ENCODE measurements around the gene PPRC1. TPM values are rescaled to one million over a fixed set of nuclear protein-coding genes. Genes with fewer than 3 reads are reported as not detected.
A peak's percentile ranks its signal among the peaks of the same experiment; 100 is the strongest.

The PPRC1 gene, protein sequence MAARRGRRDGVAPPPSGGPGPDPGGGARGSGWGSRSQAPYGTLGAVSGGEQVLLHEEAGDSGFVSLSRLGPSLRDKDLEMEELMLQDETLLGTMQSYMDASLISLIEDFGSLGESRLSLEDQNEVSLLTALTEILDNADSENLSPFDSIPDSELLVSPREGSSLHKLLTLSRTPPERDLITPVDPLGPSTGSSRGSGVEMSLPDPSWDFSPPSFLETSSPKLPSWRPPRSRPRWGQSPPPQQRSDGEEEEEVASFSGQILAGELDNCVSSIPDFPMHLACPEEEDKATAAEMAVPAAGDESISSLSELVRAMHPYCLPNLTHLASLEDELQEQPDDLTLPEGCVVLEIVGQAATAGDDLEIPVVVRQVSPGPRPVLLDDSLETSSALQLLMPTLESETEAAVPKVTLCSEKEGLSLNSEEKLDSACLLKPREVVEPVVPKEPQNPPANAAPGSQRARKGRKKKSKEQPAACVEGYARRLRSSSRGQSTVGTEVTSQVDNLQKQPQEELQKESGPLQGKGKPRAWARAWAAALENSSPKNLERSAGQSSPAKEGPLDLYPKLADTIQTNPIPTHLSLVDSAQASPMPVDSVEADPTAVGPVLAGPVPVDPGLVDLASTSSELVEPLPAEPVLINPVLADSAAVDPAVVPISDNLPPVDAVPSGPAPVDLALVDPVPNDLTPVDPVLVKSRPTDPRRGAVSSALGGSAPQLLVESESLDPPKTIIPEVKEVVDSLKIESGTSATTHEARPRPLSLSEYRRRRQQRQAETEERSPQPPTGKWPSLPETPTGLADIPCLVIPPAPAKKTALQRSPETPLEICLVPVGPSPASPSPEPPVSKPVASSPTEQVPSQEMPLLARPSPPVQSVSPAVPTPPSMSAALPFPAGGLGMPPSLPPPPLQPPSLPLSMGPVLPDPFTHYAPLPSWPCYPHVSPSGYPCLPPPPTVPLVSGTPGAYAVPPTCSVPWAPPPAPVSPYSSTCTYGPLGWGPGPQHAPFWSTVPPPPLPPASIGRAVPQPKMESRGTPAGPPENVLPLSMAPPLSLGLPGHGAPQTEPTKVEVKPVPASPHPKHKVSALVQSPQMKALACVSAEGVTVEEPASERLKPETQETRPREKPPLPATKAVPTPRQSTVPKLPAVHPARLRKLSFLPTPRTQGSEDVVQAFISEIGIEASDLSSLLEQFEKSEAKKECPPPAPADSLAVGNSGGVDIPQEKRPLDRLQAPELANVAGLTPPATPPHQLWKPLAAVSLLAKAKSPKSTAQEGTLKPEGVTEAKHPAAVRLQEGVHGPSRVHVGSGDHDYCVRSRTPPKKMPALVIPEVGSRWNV (N-terminal part only)
- 21.6 and 31.5 TPM in 2 replicates for total RNA-seq

DNA sequence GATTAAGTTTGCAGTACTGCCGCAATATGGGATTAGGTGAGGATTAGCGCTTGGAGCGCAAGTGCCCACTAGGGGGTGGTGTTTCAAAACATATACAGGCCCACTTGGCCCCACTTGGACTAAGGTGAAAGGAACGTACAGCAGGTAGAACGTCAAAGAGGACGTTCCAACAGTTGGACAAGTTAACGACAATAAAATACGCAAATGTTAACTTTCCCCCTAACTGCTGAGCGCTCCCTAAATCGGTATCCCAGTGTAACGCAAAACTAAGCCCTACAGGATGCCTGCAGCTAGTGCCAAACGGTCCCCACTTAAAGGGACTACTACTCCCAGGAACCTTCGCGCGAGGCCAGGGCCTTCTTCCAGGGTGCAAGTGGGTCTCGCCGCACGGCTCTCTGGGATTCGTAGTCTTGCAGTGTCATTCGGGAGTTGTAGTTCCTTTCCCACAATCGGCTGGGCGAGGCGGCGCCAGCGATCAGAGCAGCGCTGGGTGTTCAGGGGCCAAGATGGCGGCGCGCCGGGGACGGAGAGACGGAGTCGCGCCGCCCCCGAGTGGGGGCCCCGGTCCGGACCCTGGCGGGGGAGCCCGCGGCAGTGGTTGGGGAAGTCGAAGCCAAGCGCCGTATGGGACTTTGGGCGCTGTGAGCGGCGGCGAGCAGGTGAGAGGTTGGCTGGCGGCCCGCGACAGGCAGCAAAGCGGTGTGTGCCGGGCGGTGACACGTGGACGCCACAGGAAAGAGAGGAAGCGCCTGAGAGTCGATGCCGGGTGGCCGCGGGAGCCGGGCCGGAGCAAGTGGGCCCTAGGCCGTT lies at the start of gene PPRC1:
TSS of gene PPRC1 (plus strand) at position 478 of the 810 bp plus-strand sequence. CDS start at position 507, 29 bp downstream.
- DNase-seq (ENCODE audit: extremely low read depth, low read depth, low spot score) = peak; percentile 96

DNA sequence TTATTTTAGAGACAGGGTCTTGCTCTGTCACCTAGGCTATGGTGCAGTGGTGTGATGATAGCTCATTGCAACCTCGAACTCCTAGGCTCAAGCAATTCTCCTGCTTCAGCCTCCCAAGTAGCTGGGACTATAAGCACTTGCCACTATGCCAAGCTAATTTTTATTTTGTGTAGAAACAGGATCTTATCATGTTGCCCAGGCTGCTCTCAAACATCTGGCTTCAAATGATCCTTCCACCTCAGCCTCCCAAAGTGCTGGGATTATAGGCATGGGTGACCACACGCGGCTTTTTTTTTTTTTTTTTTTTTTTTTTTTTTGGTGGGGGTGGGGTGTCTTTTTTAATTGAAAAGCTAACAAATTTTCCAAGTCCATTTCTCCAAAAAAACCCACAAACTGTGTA lies 49.3 kb upstream of the PPRC1 start:
- DNase-seq (ENCODE audit: extremely low read depth, low read depth, low spot score) = no peak

DNA sequence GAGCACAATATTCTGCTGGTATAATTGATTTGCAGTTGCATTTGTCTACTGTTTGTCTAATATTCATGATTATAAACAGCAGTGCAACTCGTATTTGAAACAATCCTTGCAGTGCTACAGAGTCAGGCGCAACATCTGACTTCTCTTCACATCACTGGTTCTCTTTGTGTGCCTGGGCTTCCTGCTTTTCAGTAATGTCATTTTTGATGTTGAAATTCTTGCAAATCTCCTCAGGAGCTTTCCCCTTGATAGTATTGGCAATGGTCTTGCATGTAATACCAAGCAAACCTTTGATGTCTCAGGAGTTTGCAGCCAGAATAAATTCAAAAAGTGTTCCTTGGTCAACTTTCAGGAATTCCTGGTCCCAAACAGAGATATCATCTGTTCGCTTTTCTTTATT lies 47.5 kb upstream of the PPRC1 start:
- no peak for DNase-seq (ENCODE audit: extremely low read depth, low read depth, low spot score)

DNA sequence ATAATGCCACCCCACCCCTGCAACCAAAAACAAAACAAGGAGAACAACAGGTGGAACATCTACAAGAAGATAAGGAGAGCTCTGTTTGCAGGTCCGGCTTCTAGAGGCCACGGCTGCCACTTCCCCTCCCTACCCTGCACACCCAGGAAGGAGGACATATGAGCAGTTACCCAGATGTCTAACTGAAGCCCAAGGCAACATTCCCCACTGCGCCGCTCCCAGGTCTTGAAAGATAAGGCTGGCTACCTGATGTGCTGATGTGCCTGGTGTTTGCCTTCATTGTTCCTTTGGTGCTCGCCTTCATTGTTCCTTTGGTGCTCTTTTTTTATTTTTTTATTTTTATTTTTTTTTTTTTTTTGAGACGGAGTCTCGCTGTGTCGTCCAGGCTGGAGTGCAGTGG lies 46.6 kb upstream of the PPRC1 start:
- no peak for DNase-seq (ENCODE audit: extremely low read depth, low read depth, low spot score)

DNA sequence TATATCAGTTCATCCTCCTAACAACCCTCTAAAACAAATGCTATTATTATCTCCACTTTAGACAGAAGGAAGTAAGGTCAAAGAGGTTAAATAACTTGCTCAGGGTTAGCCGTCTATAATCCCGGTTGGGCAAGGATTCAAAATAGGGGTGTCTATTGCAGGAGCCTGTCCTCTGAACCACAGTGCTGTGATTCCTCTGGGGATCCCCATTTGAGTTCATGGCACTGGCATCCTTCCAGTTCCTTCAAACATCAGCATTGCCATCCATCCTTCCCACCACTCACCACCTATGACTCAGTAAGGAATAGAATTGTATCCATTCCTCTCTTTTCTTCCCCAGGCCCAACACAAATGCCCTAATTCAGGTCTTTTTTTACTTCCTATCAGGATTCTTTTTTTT lies 42.1 kb upstream of the PPRC1 start:
- no peak for DNase-seq (ENCODE audit: extremely low read depth, low read depth, low spot score)

DNA sequence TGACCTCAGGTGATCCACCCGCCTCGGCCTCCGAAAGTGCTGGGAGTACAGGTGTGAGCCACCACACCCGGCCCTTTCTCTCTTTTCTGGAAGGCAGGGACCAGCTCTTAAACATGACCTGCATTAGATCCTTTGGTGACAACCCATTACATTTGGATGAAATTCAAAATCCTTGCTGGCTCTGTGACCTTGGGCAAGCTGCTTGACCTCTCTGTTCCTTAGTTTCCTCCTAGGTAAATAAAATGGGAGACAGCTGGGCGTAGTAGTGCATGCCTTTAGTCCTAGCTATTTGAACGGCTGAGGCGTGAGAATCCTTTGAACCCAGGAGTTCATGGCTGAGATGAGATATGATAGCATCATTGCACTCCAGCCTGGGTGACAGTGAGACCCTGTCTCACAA lies 36.4 kb upstream of the PPRC1 start:
- DNase-seq (ENCODE audit: extremely low read depth, low read depth, low spot score) = no peak

DNA sequence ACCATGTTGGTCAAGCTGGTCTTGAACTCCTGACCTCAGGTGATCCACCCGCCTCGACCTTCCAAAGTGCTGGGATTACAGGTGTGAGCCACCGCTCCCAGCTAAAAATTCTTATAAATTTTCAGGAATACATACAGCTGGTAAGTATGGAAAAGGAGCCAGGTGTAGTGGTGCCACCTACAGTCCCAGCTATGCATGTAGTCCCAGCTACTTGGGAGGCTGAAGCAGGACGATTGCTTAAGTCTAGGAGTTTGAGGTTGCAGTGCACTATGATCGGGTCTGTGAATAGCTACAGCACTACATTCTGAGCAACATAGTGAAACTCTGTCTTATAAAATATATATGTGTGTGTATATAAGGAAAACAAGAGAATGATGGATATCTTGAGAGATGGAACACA lies 31.7 kb upstream of the PPRC1 start:
- no peak for DNase-seq (ENCODE audit: extremely low read depth, low read depth, low spot score)

DNA sequence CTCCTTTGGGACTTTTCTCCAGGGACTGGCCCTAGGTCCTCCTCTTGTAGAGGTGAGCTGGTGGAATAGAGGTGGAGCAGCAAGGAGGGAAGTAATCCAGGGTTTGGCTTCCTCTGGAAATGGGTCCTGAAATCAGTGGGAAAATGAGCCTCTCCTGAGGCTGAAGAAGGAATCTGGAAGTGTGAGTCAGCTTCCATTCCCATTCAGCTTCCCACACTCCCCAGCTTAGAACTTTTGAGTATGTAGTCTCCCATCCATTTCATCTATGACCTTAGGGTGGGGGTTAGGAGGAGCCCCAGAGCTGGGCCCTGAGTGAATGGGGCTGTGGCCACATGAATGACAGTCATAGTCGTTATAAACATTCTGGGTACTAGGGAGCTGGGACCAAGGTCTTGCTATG lies 30.4 kb upstream of the PPRC1 start:
- no peak for DNase-seq (ENCODE audit: extremely low read depth, low read depth, low spot score)

DNA sequence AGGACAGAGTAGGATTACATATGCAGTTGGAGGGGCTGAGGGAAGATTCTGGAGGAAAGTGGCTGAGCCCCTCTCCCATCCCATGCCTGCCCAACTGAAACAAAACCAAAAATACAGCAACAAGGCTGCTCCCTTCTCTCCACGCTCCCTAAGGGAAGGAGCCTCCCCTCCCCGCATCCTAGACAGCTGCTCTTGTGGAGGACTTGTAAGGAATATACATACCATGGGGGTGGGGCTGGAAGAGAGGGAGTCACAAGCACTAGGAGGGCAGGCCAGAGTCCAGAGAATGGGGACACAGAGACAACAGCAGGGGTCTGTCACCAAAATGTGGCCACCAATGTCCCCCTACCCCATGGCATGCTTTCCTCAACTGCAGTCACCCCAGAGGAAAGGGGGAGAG lies 25.8 kb upstream of the PPRC1 start:
- no peak for DNase-seq (ENCODE audit: extremely low read depth, low read depth, low spot score)

DNA sequence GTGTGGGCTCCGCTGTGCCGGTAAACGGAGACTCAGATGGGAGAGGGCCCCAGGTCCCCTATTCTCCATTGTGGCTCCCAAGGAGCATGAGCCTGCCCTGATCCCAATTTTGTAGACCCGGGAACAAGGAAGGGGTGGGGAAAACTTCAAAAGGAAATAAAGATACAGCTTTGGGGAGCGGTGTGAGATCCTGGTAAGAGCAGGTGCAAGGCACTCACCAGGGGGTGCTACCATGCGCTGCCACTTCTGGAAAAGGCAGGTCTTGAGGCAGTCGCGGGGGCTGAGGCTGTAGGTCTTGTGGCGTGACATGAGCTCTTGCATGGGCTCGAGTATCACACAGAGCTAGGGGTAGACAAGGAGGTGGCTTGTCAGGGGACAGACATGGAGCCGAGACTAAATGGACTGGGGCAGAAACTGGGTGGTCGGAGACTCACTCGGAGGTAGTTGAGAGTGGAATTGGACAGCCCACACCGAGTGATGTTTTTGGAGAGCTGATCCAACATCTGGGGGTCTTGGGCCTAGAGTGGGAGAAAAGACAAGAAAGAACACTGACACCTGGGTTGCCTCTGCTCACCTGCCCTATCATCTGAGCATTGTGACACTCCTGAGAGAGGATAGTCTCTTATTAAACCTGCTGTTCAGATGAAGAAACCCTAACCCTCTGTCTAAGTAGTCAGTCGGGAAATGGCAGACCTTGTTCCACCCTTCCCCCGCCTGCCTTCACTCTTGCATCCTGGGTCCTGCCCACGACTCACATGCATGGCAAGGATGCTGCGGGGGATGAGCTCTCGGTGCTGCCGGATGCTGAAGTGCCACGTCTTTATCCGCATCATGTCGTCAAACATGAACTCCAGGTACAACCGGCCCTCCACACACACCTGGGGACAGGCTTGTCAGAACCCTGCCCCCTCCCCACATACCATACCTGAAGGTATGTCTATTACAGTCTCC lies 23.4 kb upstream of the PPRC1 start:
- DNase-seq (ENCODE audit: extremely low read depth, low read depth, low spot score) = no peak

DNA sequence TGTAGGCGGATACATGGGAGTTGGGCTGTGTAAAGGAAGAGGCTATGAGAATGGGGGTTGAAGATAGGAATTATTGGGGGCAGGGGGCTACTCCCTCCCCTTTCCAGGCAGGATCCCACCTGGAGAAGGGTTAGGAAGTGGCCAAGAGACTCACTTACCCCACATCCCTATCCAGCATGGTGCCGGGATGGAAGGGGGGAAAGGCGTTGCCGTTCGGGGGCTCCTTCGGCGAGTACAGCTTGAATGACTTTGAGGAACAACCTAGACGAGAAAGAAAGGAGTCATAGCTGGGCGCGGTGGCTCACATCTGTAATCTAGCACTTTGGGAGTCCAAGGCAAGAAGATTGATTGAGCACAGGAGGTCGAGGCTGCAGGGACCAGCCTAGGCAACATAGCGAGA lies 21.6 kb upstream of the PPRC1 start:
- DNase-seq (ENCODE audit: extremely low read depth, low read depth, low spot score) = no peak

DNA sequence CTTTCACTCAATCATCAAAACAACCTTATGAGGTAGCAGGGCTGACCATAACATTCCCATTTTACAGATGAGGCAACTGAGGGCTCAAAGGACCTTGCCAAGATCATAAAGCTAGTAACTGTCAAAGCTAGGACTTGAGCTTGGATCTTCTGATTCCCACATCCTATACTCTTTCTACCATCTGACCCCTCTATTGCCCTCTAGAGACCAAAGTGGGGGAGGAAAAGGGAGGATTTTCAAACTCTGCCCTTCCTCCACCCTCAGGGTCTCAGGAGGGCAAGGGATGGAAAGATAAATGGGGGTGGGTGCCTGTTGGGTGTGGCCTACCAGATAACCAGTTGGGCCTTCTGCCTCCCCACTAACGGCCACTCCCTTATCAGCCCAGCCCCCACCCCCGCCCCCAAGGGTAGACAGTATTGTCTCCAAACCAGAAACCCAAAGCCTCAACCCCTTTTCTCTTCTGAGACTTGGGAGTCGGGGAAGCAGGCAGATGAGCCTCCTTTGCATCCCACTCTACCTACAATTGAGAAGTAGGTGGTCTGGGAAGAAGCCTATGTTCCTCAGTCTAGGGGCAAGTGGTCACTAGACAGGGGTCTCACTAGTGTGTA lies 20.5 kb upstream of the PPRC1 start:
- DNase-seq (ENCODE audit: extremely low read depth, low read depth, low spot score) = no peak

DNA sequence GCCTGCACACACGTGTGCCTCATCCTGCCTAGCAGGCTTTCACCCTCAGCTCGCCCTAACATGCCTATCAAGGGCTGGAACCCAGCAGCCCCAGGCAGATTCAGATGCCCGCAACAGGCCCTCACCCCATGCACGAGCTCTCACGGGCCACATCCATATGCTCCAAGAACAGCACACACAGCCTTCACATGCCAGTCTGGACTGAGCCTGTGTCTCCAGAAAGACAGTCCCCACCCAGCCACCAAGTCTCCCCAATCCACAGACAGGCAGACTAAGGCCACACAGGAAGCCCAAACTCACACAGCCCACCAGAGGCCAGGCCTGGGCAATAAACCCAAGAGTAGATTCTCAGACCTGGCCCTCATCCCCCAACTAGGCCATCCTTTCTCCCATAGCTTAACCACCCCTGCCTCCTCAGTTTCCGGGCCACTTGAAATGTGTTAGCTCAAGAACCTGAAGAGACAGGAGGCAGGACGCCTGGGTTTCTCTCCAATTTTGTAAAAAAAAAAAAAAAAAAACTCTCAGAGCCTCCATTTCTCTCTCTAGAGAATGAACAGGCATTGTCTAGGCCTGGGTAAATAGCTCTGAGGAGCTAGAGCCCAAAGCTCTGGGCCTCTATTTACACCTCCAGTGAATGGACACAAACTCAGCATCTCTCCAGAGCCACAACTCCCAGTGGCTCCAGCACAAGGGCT lies 19.4 kb upstream of the PPRC1 start:
- DNase-seq (ENCODE audit: extremely low read depth, low read depth, low spot score) = no peak

DNA sequence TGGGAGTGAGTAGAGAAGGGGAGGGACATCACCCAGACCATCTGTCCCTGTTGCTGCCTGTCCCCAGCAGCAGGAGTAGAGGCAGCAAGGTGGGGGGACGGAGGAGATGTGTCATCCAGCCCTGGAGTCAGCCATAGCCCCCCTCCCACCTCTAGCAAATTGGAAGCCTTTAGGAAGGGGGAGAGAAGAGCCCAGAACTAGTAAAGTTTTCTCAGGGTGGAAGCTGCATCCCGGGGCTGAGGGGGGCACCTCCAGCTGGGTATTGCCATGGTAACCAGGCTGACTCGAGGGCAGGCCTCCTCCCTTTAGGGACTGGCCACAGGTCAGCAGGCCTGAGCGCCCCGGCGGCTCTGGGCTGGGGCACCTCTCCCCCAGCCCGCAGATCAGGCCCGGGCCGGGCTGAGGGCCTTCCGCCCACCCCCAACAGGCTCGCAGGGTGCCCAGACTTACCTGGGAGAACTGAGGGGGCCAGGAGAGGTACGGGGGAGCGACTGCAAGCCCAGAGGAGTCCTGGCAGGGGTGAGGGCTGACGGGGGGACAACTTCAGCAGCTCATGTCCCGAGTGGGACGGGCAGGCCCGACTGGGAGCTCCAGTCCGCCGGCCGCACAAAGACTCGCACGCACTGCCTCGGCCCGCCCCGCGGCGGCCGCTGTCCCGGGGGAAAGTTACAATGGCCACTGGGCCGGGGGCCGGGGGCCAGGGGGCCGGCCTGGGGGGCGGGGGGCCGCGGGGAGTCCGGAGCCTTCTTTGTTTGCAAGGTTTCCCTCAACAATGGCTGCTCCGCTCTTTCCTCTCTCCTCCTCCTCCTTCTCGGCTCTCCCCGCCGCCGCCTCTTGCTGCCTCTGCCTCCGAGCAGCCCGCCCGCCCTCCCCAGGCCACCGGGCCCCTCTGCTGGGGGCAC lies 18.6 kb upstream of the PPRC1 start:
- DNase-seq (ENCODE audit: extremely low read depth, low read depth, low spot score) = no peak

DNA sequence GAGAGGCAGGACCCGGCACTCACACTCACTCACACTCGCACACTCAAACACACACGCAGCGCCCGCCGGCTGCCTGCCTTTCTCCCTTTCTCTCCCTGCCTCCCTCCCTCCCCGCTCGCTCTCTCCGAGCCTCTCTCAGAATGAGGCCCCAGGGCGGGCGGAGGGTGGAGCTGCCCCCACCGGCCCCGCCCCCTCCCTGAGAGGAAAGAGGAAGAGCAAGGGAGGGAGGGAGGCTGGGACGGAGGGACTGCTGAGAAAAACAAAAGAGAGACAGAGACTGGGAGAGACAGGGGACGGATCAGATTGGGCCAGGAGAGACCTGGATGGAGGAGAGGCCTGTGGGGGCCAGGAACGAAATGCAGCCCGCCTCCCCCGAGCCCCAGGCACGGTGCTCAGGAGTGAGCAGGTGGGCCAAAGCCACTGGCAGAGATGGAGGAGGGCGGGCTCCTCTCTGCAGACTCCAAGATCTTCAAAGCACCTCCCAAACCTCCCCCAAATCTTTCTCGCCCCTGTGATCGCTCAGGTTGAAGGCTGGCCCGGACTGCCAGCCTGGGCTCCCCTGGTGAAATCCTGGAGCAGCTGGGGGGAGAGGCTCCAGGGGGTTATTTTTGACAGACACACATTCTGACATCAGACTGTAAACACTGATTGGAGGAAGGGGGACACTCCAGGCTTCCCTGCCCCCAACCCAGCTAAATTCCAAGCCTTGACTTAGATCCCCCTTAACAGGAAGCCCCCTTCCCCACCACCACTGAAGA lies 17.8 kb upstream of the PPRC1 start:
- no peak for DNase-seq (ENCODE audit: extremely low read depth, low read depth, low spot score)

DNA sequence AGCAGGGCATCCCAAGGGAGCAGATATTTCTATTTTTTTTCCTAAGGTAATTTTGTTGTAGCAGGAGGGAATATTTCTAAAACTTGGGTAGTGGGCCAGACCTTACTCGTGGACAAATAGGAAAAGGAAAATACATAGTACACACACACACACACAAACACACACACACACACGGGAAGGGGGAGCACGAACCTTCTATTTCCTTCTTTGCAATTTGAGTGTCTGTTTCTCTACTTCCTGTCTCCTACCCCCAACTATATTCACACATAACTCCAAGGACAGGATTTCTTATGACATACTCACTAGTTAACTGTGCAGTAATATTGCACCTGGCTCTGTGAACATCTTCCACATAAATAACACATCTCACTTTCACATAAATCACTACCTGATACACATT lies 17.1 kb upstream of the PPRC1 start:
- no peak for DNase-seq (ENCODE audit: extremely low read depth, low read depth, low spot score)
